Measurements from ENCODE around the gene ATL3. TPM values are rescaled to one million over a fixed set of nuclear protein-coding genes. Genes with fewer than 3 reads are reported as not detected.

Gene ATL3
- total RNA-seq, 1 experiment from 2014 or later: 98.3 TPM

- Histone ChIP-seq H3K4me2 (no peak overlapping the region), H3K9me3 (ENCODE audit: insufficient read depth, low read depth) (no peaks in the 10 kb centered on the region), H3K79me2 (ENCODE audit: low read depth) (peaks cover 75% of the 10 kb centered on the region), H3F3A (ENCODE audit: insufficient read depth, low read depth) (peaks cover 11% of the 10 kb centered on the region; the same call in 1 of the 2 replicates), H4K20me1 (ENCODE audit: insufficient read depth) (peaks cover 51% of the 10 kb centered on the region), H3K4me1 (replicated peaks; ENCODE audit: insufficient read depth) (no peaks in the 10 kb centered on the region), H3K9me2 (ENCODE audit: insufficient read depth) (no peaks in the 10 kb centered on the region), H3K4me3 (no peak overlapping the region), H3K27me3 (ENCODE audit: insufficient read depth, low read depth) (no peaks in the 10 kb centered on the region), H3K27ac (no peak overlapping the region), H3K36me3 (ENCODE audit: low read depth) (no peaks in the 10 kb centered on the region), H2AFZ (no peak overlapping the region)
- no peak for DNase-seq
- CTCF ChIA-PET: interaction anchor here (1.0 kb wide), 1 partner anchor 86 kb away, joined by 4 read pairs; no protein-coding TSS in a partner anchor
- POLR2A ChIA-PET (ENCODE audit: unreplicated experiment): interaction anchor here (0.6 kb wide), 1 partner anchor 27 kb away, joined by 5 read pairs; no protein-coding TSS in a partner anchor
- no TSS peak for BruUV-seq (replicated peaks)
- TF ChIP-seq CTCF (conservative IDR thresholded peaks at IDR 0.05): no peak
- TF ChIP-seq EZH2 (IDR thresholded peaks at IDR 0.05; ENCODE audit: low read depth): no peak
- intact Hi-C loops (cut with micrococcal nuclease; ENCODE audit: unreplicated experiment): no loop called here
These were observed 37.6 kb upstream of the ATL3 start for GRCh38 chr11:63708764-63709163.

DNA sequence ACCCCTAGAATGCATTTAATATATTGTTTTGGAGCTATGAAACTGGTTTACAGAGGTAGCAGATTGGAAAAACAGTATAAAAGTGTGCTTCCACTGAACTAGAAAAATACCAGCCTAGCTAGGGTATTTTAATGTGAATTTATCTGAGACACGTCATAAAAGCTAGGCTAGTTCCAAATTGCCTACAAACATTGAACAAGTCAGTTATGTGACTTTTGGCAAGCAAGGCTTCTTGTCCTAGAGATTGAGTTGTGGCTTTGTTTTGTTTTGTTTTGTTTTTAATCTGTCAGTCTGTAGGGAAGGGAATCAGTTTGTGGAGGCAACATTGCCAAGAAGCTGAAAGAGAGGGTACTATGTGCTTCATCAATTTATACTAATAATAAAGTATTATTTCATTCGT lies 34.4 kb upstream of the ATL3 start:
- ChIA-PET CTCF (interaction anchor here (0.6 kb wide), 1 partner anchor 36 kb away, joined by 4 read pairs; no protein-coding TSS in a partner anchor), POLR2A (ENCODE audit: unreplicated experiment) (interaction anchor here (0.8 kb wide), 1 partner anchor 1806 kb away, joined by 9 read pairs; no protein-coding TSS in a partner anchor)
- H4K20me1 ChIP-seq (ENCODE audit: insufficient read depth): peaks cover 44% of the 10 kb centered on the region
- no peak overlapping the region for H2AFZ ChIP-seq
- no peak for TF ChIP-seq CTCF (conservative IDR thresholded peaks at IDR 0.05)
- no peak for TF ChIP-seq EZH2 (IDR thresholded peaks at IDR 0.05; ENCODE audit: low read depth)
- no peak overlapping the region for H3K27ac ChIP-seq
- no peaks in the 10 kb centered on the region for H3K9me2 ChIP-seq (ENCODE audit: insufficient read depth)
- peaks cover 89% of the 10 kb centered on the region for H3K79me2 ChIP-seq (ENCODE audit: low read depth)
- no peaks in the 10 kb centered on the region; the same call in 1 of the 2 replicates for H3K36me3 ChIP-seq (ENCODE audit: low read depth)
- H3K27me3 ChIP-seq (ENCODE audit: insufficient read depth, low read depth): no peaks in the 10 kb centered on the region
- H3F3A ChIP-seq (ENCODE audit: insufficient read depth, low read depth): peaks cover 5% of the 10 kb centered on the region; the same call in 1 of the 2 replicates
- BruUV-seq (replicated peaks): no TSS peak
- no peaks in the 10 kb centered on the region for H3K9me3 ChIP-seq (ENCODE audit: insufficient read depth, low read depth)
- H3K4me3 ChIP-seq: no peak overlapping the region
- H3K4me2 ChIP-seq: no peak overlapping the region
- intact Hi-C loops (cut with micrococcal nuclease; ENCODE audit: unreplicated experiment): no loop called here
- no peaks in the 10 kb centered on the region for H3K4me1 ChIP-seq (replicated peaks; ENCODE audit: insufficient read depth)
- no peak for DNase-seq

DNA sequence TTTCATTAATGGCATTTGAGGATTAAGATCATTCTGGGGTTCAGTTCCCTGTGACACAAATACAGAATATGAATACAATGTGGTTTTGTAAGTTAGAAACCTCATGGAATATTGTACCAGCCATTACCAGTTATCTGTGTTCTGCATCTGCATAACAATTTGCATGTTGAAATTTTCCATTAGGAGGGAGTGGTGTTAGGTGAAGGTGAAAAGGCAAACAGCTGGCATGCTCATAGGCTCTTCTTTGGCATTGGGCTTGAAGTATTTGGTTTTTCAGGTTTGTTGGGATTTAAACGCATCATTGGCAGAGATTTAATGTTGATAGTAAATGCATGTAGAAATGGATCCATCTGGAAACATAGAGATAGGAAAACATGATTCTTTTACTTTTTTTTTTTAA lies 28.7 kb upstream of the ATL3 start:
- ChIA-PET POLR2A (ENCODE audit: unreplicated experiment) (interaction anchor here (0.6 kb wide), 1 partner anchor 13 kb away, joined by 3 read pairs; no protein-coding TSS in a partner anchor), CTCF (interaction anchor here (0.6 kb wide), 1 partner anchor 1871 kb away, joined by 3 read pairs; no protein-coding TSS in a partner anchor)
- peak in 1 of 2 experiments; percentile 76 for DNase-seq
- Histone ChIP-seq H3K4me3 (no peak overlapping the region), H3K9me3 (ENCODE audit: insufficient read depth, low read depth) (no peaks in the 10 kb centered on the region), H4K20me1 (ENCODE audit: insufficient read depth) (peaks cover 19% of the 10 kb centered on the region; the same call in 1 of the 2 replicates), H3K4me1 (replicated peaks; ENCODE audit: insufficient read depth) (peaks cover 9% of the 10 kb centered on the region), H3K4me2 (peak overlapping the region; percentile 30), H3K79me2 (ENCODE audit: low read depth) (peaks cover 86% of the 10 kb centered on the region), H3K36me3 (ENCODE audit: low read depth) (peaks cover 7% of the 10 kb centered on the region; the same call in 1 of the 2 replicates), H3F3A (ENCODE audit: insufficient read depth, low read depth) (peaks cover 15% of the 10 kb centered on the region; the same call in 1 of the 2 replicates), H3K27ac (peak overlapping the region; percentile 36; the same call in 1 of the 2 replicates), H3K9me2 (ENCODE audit: insufficient read depth) (no peaks in the 10 kb centered on the region), H3K27me3 (ENCODE audit: insufficient read depth, low read depth) (no peaks in the 10 kb centered on the region), H2AFZ (no peak overlapping the region)
- BruUV-seq (replicated peaks): no TSS peak
- no peak for TF ChIP-seq EZH2 (IDR thresholded peaks at IDR 0.05; ENCODE audit: low read depth)
- no peak for TF ChIP-seq CTCF (conservative IDR thresholded peaks at IDR 0.05)
- intact Hi-C loops (cut with micrococcal nuclease; ENCODE audit: unreplicated experiment): no loop called here

Data from PC-9 (cell line).